Measurements from ENCODE around the gene YWHAE.
"Not testable (repeated sequence)": the region's sequence is repeated elsewhere in the genome, so short reads cannot be mapped to it uniquely, and the experiment has no call there.

YWHAE gene

GRCh38 chr17:1399679-1400512, at the start of gene YWHAE:
Gene YWHAE (minus strand): TSS chr17:1400222. CDS start chr17:1400110, 112 bp downstream.
- peak; percentile 94 for DNase-seq

- DNase-seq: no peak
Measured at GRCh38 chr17:1449412-1449967, 49.5 kb upstream of the YWHAE start.

GRCh38 chr17:1447052-1447451, 47.0 kb upstream of the YWHAE start:
- DNase-seq: no peak

GRCh38 chr17:1446201-1446600, 46.2 kb upstream of the YWHAE start:
- no peak for DNase-seq

- not testable (repeated sequence) for DNase-seq
Measured at GRCh38 chr17:1445695-1446094, 45.7 kb upstream of the YWHAE start.

- not testable (repeated sequence) for DNase-seq
Measured at GRCh38 chr17:1442721-1443120, 42.7 kb upstream of the YWHAE start.

GRCh38 chr17:1442187-1442586, 42.2 kb upstream of the YWHAE start:
- no peak for DNase-seq

GRCh38 chr17:1440921-1441320, 40.9 kb upstream of the YWHAE start:
- DNase-seq: no peak

- DNase-seq: no peak
Measured at GRCh38 chr17:1438593-1439083, 38.6 kb upstream of the YWHAE start.

GRCh38 chr17:1435326-1435725, 35.3 kb upstream of the YWHAE start:
- no peak for DNase-seq

GRCh38 chr17:1434150-1434549, 34.1 kb upstream of the YWHAE start:
- DNase-seq: no peak

GRCh38 chr17:1431631-1432104, 31.6 kb upstream of the YWHAE start:
- DNase-seq: no peak

- DNase-seq: no peak
Measured at GRCh38 chr17:1423456-1424135, 23.6 kb upstream of the YWHAE start.

- no peak for DNase-seq
Measured at GRCh38 chr17:1422885-1423284, 22.9 kb upstream of the YWHAE start.

- DNase-seq: no peak
Measured at GRCh38 chr17:1421470-1421869, 21.4 kb upstream of the YWHAE start.

GRCh38 chr17:1420981-1421380, 21.0 kb upstream of the YWHAE start:
- no peak for DNase-seq

GRCh38 chr17:1420163-1420562, 20.1 kb upstream of the YWHAE start:
- DNase-seq: no peak

GRCh38 chr17:1418476-1418875, 18.5 kb upstream of the YWHAE start:
- DNase-seq: not testable (repeated sequence)

- DNase-seq: no peak
Measured at GRCh38 chr17:1416414-1416813, 16.4 kb upstream of the YWHAE start.

GRCh38 chr17:1414634-1415033, 14.6 kb upstream of the YWHAE start:
- no peak for DNase-seq

GRCh38 chr17:1414001-1414574, 14.1 kb upstream of the YWHAE start:
- DNase-seq: no peak

GRCh38 chr17:1413281-1413791, 13.3 kb upstream of the YWHAE start:
- DNase-seq: peak; percentile 23
